Gastrocnemius medialis (tissue), 4 donors: ENCODE data around the gene KRTAP10-2.

Experiments used
- POLR2A ChIP-seq, 2 donors: fragments of 450-650 bp; IDR thresholded peaks; one replicate each; pipeline ENCODE4 v1.6.1; 2017; ENCODE audit warnings: antibody characterized with exemption in 2 of 2, mild to moderate bottlenecking in 2 of 2, moderate library complexity in 2 of 2
- TF ChIP-seq, protein P1 (sequence below), 5 experiments: fragments of 450-650 bp in 3 of 5; fragments of 200-600 bp in 2 of 5; sonication (generic) in 2 of 5; IDR thresholded peaks in 4 of 5; conservative IDR thresholded peaks in 1 of 5; 1 replicate in 4 of 5; 2 replicates in 1 of 5; pipeline ENCODE4 v1.5.1; 2016 to 2019; ENCODE audit warnings: antibody characterized with exemption in 5 of 5, mild to moderate bottlenecking in 3 of 5, moderate library complexity in 3 of 5

DNA sequence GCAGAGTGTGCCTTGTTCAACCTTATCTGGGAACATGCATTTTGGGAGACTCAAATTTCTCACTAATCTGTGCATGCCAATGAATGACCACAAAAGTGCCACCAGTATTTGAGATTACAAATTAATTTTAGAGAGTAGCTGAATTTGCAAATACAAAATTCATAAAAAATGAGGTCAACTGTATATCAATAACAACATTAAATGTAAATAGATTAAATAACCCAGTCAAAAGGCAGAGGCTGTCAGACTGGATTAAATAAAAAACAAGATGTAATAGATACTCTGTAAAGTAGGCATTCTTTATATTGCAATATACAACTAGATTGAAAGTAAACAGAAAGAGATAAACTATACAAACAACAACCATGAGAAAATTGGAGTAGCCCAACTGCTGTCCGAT lies 12.8 kb upstream of the KRTAP10-2 start:
- TF ChIP-seq, protein P1, sequence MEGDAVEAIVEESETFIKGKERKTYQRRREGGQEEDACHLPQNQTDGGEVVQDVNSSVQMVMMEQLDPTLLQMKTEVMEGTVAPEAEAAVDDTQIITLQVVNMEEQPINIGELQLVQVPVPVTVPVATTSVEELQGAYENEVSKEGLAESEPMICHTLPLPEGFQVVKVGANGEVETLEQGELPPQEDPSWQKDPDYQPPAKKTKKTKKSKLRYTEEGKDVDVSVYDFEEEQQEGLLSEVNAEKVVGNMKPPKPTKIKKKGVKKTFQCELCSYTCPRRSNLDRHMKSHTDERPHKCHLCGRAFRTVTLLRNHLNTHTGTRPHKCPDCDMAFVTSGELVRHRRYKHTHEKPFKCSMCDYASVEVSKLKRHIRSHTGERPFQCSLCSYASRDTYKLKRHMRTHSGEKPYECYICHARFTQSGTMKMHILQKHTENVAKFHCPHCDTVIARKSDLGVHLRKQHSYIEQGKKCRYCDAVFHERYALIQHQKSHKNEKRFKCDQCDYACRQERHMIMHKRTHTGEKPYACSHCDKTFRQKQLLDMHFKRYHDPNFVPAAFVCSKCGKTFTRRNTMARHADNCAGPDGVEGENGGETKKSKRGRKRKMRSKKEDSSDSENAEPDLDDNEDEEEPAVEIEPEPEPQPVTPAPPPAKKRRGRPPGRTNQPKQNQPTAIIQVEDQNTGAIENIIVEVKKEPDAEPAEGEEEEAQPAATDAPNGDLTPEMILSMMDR (IDR thresholded peaks at IDR 0.05 in 4 of 5, conservative IDR thresholded peaks at IDR 0.05 in 1 of 5): no peak
- no peak for TF ChIP-seq POLR2A (IDR thresholded peaks at IDR 0.05)
